CD4-positive, CD25-positive, alpha-beta regulatory T cell (primary cell): Measurements from ENCODE around the gene TMEM61. TPM values are rescaled to one million over a fixed set of nuclear protein-coding genes. Genes with fewer than 3 reads are reported as not detected.
"Not testable (repeated sequence)": the region's sequence is repeated elsewhere in the genome, so short reads cannot be mapped to it uniquely, and the experiment has no call there.

ENCODE experiments used
- ATAC-seq, 2 donors: fragments of 150-1000 bp; cut with Tn5 transposase; one replicate each; pipeline ENCODE4 v1.10.0; 2021; ENCODE audit warnings: low read depth in 2 of 2, moderate number of reproducible peaks in 2 of 2, moderate library complexity in 1 of 2
- DNase-seq, 3 donors: peaks; one replicate each; pipeline versions ENCODE4 v3.0.0 to v3.0.0-alpha.2; 2012 to 2022; ENCODE audit warnings: mixed read lengths in 1 of 3
- H3K27ac ChIP-seq: one replicate; pipeline ENCODE4 v1.7.0; 2013; ENCODE audit warnings: mild to moderate bottlenecking, low read length; ENCODE audit not compliant: insufficient read depth, poor library complexity, severe bottlenecking
- H3K27me3 ChIP-seq: one replicate; pipeline ENCODE4 v1.7.0; 2013; ENCODE audit warnings: low read length; ENCODE audit not compliant: control insufficient read depth, insufficient read depth
- H3K36me3 ChIP-seq: one replicate; pipeline ENCODE4 v1.7.0; 2013; ENCODE audit warnings: mild to moderate bottlenecking, low read length, moderate library complexity; ENCODE audit not compliant: control insufficient read depth, insufficient read depth
- H3K4me1 ChIP-seq: 2 replicates; pipeline ENCODE4 v1.7.0; 2013; ENCODE audit warnings: mild to moderate bottlenecking, low read length; ENCODE audit not compliant: insufficient read depth, control insufficient read depth, poor library complexity, severe bottlenecking
- H3K4me3 ChIP-seq: one replicate; pipeline ENCODE4 v1.7.0; 2013; ENCODE audit warnings: low read depth, mild to moderate bottlenecking, low read length, moderate library complexity
- H3K9me3 ChIP-seq, 2 experiments: 1 replicate in 1 of 2; 2 replicates in 1 of 2; pipeline ENCODE4 v1.7.0; 2013; ENCODE audit warnings: low read length in 2 of 2, mild to moderate bottlenecking in 1 of 2, moderate library complexity in 1 of 2; ENCODE audit not compliant: control insufficient read depth in 2 of 2
- H3K27ac Mint-ChIP-seq, 3 donors: one replicate each; pipeline ENCODE4 v1.8.0; 2020 to 2022; ENCODE audit warnings: mild to moderate bottlenecking in 3 of 3, mixed read lengths in 3 of 3, moderate library complexity in 2 of 3
- H3K27me3 Mint-ChIP-seq: one replicate; pipeline ENCODE4 v1.8.0; 2022; ENCODE audit warnings: mild to moderate bottlenecking, mixed read lengths
- H3K36me3 Mint-ChIP-seq: one replicate; pipeline ENCODE4 v1.8.0; 2020; ENCODE audit warnings: mixed read lengths
- H3K4me1 Mint-ChIP-seq, 4 donors: one replicate each; pipeline ENCODE4 v1.8.0; 2020 to 2022; ENCODE audit warnings: mixed read lengths in 4 of 4, mild to moderate bottlenecking in 1 of 4
- H3K4me3 Mint-ChIP-seq, 4 donors: one replicate each; pipeline ENCODE4 v1.8.0; 2020 to 2022; ENCODE audit warnings: mild to moderate bottlenecking in 4 of 4, mixed read lengths in 4 of 4, moderate library complexity in 3 of 4
- H3K9me3 Mint-ChIP-seq, 7 donors: one replicate each; pipeline ENCODE4 v1.8.0; 2020 to 2022; ENCODE audit warnings: mixed read lengths in 7 of 7, mild to moderate bottlenecking in 3 of 7, moderate library complexity in 2 of 7
- polyA plus RNA-seq, 4 donors: library from polyadenylated mRNA; unstranded; fragments of 300-500 nt; fragmentation: Illumina TruSeq; gene quantifications; one replicate each; pipeline ENCODE4 v1.2.3, GENCODE V29; 2021
- total RNA-seq: library from RNA; stranded (reverse); gene quantifications from one replicate; pipeline ENCODE4 v1.2.3, GENCODE V29; 2022

TMEM61 gene
- total and polyA plus RNA-seq, 5 donors from 2014 or later = not detected

DNA sequence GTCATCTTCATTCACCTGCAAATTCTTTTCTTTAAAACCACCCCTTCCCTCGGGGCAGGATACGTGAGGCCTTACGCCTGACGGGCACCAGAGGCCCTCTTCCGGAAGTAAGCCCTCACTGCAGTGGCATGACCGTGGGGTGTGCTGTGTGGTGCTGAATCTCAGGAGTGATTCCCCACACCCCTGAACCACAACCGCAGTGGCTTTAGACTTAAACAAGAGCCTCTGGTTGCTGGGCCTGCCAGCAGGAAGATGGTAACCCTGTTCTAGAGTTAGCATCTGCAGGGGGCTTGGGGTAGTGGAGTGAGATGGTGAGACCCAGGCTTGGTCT, 30.4 kb downstream of the TMEM61 start:
- Mint-ChIP-seq H3K27ac (no peak overlapping the region), H3K4me1 (no peaks in the 10 kb centered on the region), H3K4me3 (no peak overlapping the region), H3K36me3 (no peaks in the 10 kb centered on the region), H3K9me3 (peaks cover 0 to 1% (median 0%) of the 10 kb centered on the region in 7 donors), H3K27me3 (peaks cover 7% of the 10 kb centered on the region)
- no peaks in the 10 kb centered on the region for H3K4me1 ChIP-seq
- DNase-seq (no peak), ATAC-seq (no peak)
- H3K27me3 ChIP-seq = no peaks in the 10 kb centered on the region
- H3K36me3 ChIP-seq = no peaks in the 10 kb centered on the region
- H3K27ac ChIP-seq = no peak overlapping the region
- no peak overlapping the region for H3K4me3 ChIP-seq
- H3K9me3 ChIP-seq = no peaks in the 10 kb centered on the region

DNA sequence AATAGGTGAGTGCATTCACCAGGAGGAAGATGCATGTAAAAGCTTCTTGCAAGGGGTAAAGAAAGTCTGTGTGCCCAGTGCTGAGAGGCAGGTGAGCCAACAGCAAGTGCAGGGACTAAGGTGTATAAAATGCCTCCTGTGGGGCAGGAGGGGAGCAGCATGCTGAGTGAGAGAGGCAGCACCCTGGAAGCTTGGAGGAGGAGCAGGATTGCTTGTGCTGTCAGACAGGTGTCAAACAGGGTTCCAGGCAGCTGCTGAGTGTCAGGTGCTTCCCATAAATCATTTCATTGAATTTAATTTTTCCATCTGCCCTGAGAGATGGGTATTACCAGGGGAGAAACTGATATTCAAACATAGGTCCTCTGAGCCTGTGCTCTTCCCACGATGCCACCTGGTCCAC, 32.2 kb downstream of the TMEM61 start:
- Histone ChIP-seq H3K27me3 (no peaks in the 10 kb centered on the region), H3K36me3 (no peaks in the 10 kb centered on the region), H3K4me1 (no peaks in the 10 kb centered on the region), H3K9me3 (no peaks in the 10 kb centered on the region), H3K4me3 (no peak overlapping the region), H3K27ac (no peak overlapping the region)
- no peaks in the 10 kb centered on the region for H3K4me1 Mint-ChIP-seq
- ATAC-seq = no peak
- no peaks in the 10 kb centered on the region for H3K36me3 Mint-ChIP-seq
- DNase-seq = no peak
- H3K27me3 Mint-ChIP-seq = peaks cover 7% of the 10 kb centered on the region
- peak overlapping the region in 1 of 3 donors; percentile 27 for H3K27ac Mint-ChIP-seq
- H3K4me3 Mint-ChIP-seq = no peak overlapping the region
- H3K9me3 Mint-ChIP-seq = peaks cover 0 to 1% (median 0%) of the 10 kb centered on the region in 7 donors

DNA sequence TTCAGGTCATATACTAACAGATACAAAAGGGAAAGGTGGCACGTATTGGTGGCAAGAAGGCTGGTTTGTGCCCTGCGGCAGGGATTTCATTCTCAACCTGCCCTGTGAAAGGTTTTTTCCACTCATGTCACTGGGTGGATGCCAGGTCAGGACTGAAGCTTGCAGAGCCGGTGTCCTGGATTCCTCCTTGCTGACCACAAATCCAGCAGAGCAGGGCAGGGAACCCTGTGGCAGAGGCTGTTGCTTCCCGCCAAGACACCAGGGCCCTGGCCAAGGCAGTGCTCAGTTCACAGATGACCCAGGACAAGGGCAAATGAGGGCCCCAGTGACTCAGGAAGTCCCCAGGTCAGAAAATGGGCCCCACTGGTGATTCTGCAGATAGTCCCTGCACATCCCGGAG, 34.7 kb downstream of the TMEM61 start:
- ATAC-seq (no peak), DNase-seq (no peak)
- no peaks in the 10 kb centered on the region for H3K36me3 Mint-ChIP-seq
- H3K4me3 ChIP-seq = no peak overlapping the region
- peaks cover 0 to 3% (median 0%) of the 10 kb centered on the region in 7 donors for H3K9me3 Mint-ChIP-seq
- H3K36me3 ChIP-seq = no peaks in the 10 kb centered on the region
- H3K4me3 Mint-ChIP-seq = no peak overlapping the region
- no peaks in the 10 kb centered on the region for H3K9me3 ChIP-seq
- no peaks in the 10 kb centered on the region for H3K27me3 ChIP-seq
- H3K27me3 Mint-ChIP-seq = peaks cover 11% of the 10 kb centered on the region
- H3K4me1 Mint-ChIP-seq = no peaks in the 10 kb centered on the region
- no peaks in the 10 kb centered on the region for H3K4me1 ChIP-seq
- no peak overlapping the region for H3K27ac Mint-ChIP-seq
- H3K27ac ChIP-seq = no peak overlapping the region

DNA sequence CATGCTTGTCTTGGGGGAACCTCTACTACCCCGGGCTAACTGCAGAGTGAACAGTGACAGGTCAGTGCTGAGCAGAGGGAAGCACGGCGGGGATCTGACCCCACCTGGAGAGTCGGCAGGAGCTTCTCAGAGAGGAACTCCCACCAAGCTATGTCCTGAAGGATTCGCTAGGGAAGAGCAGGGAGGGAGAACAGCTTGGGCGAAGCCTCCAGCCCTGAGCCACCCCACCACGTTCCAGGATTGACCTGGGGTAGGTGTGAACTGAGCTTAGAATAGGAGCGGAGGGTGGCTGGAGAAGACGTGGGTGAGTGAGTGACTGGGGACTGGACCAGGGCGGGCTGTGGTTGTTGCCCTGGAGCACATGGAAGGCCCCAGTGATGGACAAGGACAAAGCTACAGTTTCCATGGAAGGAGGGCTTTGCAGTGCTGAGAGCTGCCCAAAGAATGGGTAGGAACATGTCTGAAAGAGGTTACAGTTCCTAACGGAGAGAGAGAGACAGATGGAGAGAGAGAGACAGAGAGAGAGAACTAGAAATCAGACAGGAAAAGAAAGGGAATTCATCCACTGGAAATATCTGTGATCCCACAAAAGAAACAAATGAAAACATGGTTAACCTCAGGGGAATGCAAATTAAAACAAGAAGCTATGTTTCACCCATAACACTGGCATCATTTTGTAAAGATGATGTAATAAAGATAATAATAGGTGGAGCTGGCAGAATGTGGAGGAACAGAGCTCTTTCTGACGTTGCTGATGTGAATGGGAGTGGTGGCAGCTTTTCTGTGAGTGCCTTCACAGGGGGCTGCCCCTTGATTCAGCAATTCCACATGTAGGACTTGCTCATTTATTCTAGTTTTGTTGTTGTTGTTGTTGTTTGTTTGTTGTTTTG, 35.5 kb downstream of the TMEM61 start:
- Histone ChIP-seq H3K4me3 (no peak overlapping the region), H3K27me3 (no peaks in the 10 kb centered on the region), H3K9me3 (no peaks in the 10 kb centered on the region), H3K27ac (no peak overlapping the region), H3K36me3 (no peaks in the 10 kb centered on the region), H3K4me1 (no peaks in the 10 kb centered on the region)
- no peak overlapping the region for H3K4me3 Mint-ChIP-seq
- no peak overlapping the region for H3K27ac Mint-ChIP-seq
- H3K36me3 Mint-ChIP-seq = no peaks in the 10 kb centered on the region
- DNase-seq (no peak), ATAC-seq (no peak)
- H3K27me3 Mint-ChIP-seq = peaks cover 11% of the 10 kb centered on the region
- H3K9me3 Mint-ChIP-seq = peaks cover 0 to 3% (median 0%) of the 10 kb centered on the region in 7 donors
- no peaks in the 10 kb centered on the region for H3K4me1 Mint-ChIP-seq

DNA sequence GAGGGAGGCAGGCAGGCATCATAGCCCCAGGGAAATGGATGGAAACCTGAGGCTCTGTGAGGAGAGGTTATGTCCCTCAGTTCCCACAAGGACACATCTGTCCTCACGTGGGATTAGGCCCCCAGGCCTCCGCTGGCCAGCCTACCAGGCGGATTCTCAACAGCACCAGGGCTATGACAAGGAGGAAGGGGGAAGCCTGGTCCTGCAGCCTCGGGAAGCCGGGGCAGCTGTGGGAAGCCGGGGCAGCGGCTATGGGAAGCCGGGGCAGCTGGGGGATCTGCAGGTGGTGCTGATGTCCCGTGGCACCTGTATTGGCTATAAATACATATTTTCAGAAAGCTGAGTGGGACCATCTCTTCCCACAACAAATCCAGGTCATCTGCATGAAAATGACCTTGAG, 38.0 kb downstream of the TMEM61 start:
- H3K27ac Mint-ChIP-seq = peak overlapping the region in 1 of 3 donors; percentile 57
- peaks cover 0 to 3% (median 0%) of the 10 kb centered on the region in 7 donors for H3K9me3 Mint-ChIP-seq
- Histone ChIP-seq H3K9me3 (no peaks in the 10 kb centered on the region), H3K27ac (no peak overlapping the region), H3K4me1 (no peaks in the 10 kb centered on the region), H3K36me3 (no peaks in the 10 kb centered on the region), H3K27me3 (no peaks in the 10 kb centered on the region), H3K4me3 (no peak overlapping the region)
- no peaks in the 10 kb centered on the region for H3K36me3 Mint-ChIP-seq
- no peak for ATAC-seq
- H3K4me1 Mint-ChIP-seq = no peaks in the 10 kb centered on the region
- peaks cover 4% of the 10 kb centered on the region for H3K27me3 Mint-ChIP-seq
- DNase-seq = no peak
- H3K4me3 Mint-ChIP-seq = no peak overlapping the region

DNA sequence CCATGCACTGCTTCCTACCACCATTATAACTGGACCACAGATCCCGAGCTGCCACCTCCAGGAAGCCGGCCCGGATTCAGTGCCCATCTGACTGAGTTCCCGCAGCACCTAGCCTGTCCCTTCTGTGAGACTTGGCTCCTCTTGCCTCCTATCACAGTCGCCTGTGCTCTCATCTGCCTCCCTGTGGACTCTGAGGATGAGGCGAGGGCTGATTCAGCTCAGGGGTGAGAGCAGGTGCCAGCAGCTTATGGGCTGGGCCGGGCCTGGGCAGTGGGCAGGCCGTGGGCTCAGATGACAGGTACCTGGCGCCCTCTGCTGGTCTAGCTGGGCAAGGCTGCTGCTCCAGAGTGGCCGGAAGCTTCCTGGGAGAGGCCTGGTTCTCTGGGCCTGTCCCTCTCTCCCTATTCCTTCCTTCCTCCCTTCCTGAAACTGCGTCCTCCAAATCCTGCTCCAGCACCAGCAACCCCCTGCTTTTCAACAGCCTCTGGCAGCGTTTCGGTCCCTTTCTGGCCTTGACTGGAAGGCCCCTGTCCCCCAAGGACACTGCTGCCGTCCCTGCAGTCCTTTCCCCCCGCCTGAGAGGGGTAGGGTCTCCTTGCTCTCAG, 41.6 kb downstream of the TMEM61 start:
- H3K27me3 Mint-ChIP-seq = peaks cover 4% of the 10 kb centered on the region
- no peak overlapping the region for H3K4me3 ChIP-seq
- peaks cover 0 to 1% (median 0%) of the 10 kb centered on the region in 7 donors for H3K9me3 Mint-ChIP-seq
- H3K36me3 ChIP-seq = no peaks in the 10 kb centered on the region
- H3K4me3 Mint-ChIP-seq = no peak overlapping the region
- no peaks in the 10 kb centered on the region for H3K27me3 ChIP-seq
- H3K36me3 Mint-ChIP-seq = no peaks in the 10 kb centered on the region
- no peaks in the 10 kb centered on the region for H3K9me3 ChIP-seq
- no peak overlapping the region for H3K27ac ChIP-seq
- ATAC-seq (peak; percentile 39 to 52), DNase-seq (peak; percentile 11 to 57 (median 23))
- no peak overlapping the region for H3K27ac Mint-ChIP-seq
- peaks cover 0 to 2% (median 0%) of the 10 kb centered on the region in 4 donors for H3K4me1 Mint-ChIP-seq
- no peaks in the 10 kb centered on the region for H3K4me1 ChIP-seq

DNA sequence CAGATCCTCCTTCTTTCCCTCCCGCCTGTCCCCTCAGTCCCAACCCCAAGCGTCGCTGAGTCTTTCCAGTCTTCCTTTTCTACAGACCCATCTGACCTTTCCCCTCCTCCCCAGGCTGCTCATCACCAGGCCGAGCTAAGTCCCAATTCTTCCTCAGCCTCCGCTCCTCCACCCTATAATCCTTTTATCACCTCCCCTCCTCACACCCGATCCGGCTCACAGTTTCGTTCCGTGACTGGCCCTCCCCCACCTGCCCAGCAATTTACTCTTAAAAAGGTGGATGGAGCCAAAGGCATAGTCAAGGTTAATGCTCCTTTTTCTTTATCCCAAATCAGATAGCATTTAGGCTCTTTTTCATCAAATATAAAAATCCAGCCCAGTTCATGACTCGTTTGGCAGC, 43.7 kb downstream of the TMEM61 start:
- not testable (repeated sequence) for ATAC-seq, H3K4me3 Mint-ChIP-seq, H3K4me3 ChIP-seq, H3K9me3 ChIP-seq, H3K27me3 Mint-ChIP-seq, H3K4me1 Mint-ChIP-seq, H3K9me3 Mint-ChIP-seq, DNase-seq, H3K27ac ChIP-seq, H3K36me3 Mint-ChIP-seq, H3K27me3 ChIP-seq, H3K36me3 ChIP-seq, H3K4me1 ChIP-seq
- peak overlapping the region in 1 of 3 donors; percentile 36 for H3K27ac Mint-ChIP-seq

DNA sequence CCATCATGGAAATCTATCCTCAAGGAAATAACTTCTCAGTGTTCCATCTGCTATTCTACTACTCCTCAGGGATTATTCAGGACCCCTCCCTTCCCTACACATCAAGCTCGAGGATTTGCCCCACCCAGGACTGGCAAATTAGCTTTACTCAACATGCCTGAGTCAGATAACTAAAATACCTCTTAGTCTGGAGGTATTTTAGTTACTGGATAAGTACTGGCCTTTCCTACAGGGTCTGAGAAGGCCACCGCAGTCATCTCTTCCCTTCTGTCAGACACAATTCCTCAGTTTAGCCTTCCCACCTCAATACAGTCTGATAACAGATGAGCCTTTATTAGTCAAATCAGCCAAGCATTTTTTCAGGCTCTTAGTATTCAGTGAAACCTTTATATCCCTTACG, 46.3 kb downstream of the TMEM61 start:
- not testable (repeated sequence) for ATAC-seq, H3K36me3 ChIP-seq, H3K4me3 ChIP-seq, DNase-seq, H3K9me3 Mint-ChIP-seq, H3K9me3 ChIP-seq, H3K36me3 Mint-ChIP-seq, H3K4me1 ChIP-seq, H3K27me3 ChIP-seq, H3K4me3 Mint-ChIP-seq, H3K4me1 Mint-ChIP-seq, H3K27me3 Mint-ChIP-seq, H3K27ac ChIP-seq, H3K27ac Mint-ChIP-seq
